ENCODE results near the gene MAP4K1. TPM values are rescaled to one million over a fixed set of nuclear protein-coding genes. Genes with fewer than 3 reads are reported as not detected.

MAP4K1 gene
- total and polyA plus RNA-seq, 4 donors = 1.6 to 12.2 (median 5.6) TPM

DNA sequence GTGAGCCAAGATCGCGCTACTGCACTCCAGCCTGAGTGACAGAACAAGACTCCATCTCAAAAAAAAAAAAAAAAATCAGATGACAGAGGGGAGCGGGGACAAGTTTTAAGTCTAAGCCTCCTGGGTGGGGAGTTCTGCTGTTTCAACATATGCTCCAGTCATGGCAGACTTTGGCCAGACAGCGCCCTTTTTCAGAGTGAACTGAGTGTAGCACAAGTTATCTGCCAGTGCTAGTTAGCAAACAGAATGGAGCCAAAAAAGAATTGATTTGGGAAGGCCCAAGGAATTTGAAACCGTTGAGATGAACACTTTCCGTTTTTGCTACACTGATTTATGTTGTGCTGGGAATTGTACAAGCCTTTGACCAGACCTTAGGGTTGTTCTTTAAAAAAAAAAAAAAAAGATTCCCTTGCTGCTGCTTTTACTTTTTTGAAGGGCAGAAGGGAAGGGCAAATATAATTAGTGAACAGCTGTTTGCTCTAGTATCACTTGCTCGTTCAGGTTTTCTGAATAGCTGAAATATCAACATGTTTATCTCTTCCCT, 35.3 kb upstream of the MAP4K1 start:
- Histone ChIP-seq H3K9me3 (ENCODE audit: control insufficient read depth, insufficient read depth, low read length) (no peaks in the 10 kb centered on the region), H3K27me3 (ENCODE audit: control insufficient read depth, insufficient read depth, low read length) (no peaks in the 10 kb centered on the region), H3K36me3 (ENCODE audit: control insufficient read depth, insufficient read depth, low read length) (peaks cover 7% of the 10 kb centered on the region), H3K27ac (ENCODE audit: low read depth, low read length) (peak overlapping the region; percentile 22), H3K4me1 (ENCODE audit: control insufficient read depth, insufficient read depth, low read length) (peaks cover 61% of the 10 kb centered on the region), H3K4me3 (ENCODE audit: low read depth, low read length) (no peak overlapping the region)
- 37% methylated on average over 3 of the region's 7 CpGs for WGBS (ENCODE audit: insufficient coverage)
- peak in 1 of 6 donors; percentile 75 for DNase-seq (ENCODE audit: low read depth in 4 of 6, low spot score in 6 of 6)

DNA sequence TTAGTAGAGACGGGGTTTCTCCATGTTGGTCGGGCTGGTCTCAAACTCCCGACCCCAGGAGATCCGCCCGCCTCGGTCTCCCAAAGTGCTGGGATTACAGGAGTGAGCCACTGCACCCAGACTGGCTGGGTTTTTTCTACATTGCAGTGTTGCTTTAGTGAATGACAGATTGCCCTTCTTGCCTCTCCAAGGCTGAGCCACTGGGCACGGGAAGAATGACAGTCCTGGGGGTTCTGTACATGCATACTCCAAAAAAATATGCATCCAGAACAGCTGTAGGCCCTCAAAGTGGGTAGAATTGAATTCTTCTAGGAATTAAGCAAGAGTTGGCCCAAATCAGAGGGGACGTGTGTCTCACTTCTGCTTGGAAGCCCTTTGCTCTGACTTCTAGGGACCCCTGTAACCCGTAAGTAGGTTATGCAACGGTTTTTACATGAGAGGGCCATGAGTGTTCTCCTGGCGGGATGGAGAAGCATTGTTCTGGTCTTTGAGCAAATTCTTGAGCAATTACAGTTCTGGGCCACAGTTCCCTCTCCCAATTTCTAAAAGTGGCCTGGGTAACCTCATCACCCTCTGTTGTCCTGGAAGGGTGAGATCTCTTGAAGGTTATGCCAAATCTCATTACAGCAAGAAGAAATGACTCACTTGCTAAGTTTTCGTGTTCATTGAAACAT, 33.3 kb upstream of the MAP4K1 start:
- peaks cover 49% of the 10 kb centered on the region for H3K4me1 ChIP-seq (ENCODE audit: control insufficient read depth, insufficient read depth, low read length)
- H3K27ac ChIP-seq (ENCODE audit: low read depth, low read length) = no peak overlapping the region
- 90% methylated on average over 9 of the region's 12 CpGs for WGBS (ENCODE audit: insufficient coverage)
- peaks cover 5% of the 10 kb centered on the region for H3K36me3 ChIP-seq (ENCODE audit: control insufficient read depth, insufficient read depth, low read length)
- H3K4me3 ChIP-seq (ENCODE audit: low read depth, low read length) = no peak overlapping the region
- no peaks in the 10 kb centered on the region for H3K9me3 ChIP-seq (ENCODE audit: control insufficient read depth, insufficient read depth, low read length)
- no peak for DNase-seq (ENCODE audit: low read depth in 4 of 6, low spot score in 6 of 6)
- H3K27me3 ChIP-seq (ENCODE audit: control insufficient read depth, insufficient read depth, low read length) = no peaks in the 10 kb centered on the region

DNA sequence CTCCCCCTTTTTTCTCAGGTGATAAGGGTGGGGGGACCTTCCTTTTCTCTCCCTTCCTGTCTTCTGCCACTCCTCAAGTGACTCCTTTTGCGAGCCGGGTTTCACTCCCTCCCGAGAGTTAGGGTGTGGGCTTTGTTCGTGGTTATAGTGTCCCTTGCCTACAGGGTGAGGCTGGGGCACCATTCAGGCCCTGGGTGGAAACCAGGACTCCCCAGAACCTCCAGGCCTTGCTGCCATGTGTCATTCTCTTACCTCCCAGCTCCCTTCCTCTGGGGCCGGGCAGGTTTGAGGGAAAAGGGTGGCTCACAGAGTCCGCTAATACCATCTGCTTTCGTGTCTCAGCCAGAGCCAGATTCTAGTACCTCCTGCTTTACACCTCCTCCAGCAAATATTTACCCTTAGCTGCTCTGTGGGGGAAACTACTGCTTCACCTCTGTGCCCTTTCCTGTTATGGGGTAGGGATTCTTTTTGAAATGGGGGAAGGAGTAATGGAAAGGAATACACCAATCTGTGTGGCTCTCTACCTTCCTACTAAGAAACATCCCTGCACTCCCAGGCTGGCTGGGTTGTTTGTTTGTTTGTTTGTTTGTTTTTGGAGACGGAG, 32.5 kb upstream of the MAP4K1 start:
- DNase-seq (ENCODE audit: low read depth in 4 of 6, low spot score in 6 of 6) = no peak
- Histone ChIP-seq H3K27me3 (ENCODE audit: control insufficient read depth, insufficient read depth, low read length) (no peaks in the 10 kb centered on the region), H3K9me3 (ENCODE audit: control insufficient read depth, insufficient read depth, low read length) (no peaks in the 10 kb centered on the region), H3K4me1 (ENCODE audit: control insufficient read depth, insufficient read depth, low read length) (peaks cover 48% of the 10 kb centered on the region), H3K36me3 (ENCODE audit: control insufficient read depth, insufficient read depth, low read length) (peaks cover 4% of the 10 kb centered on the region), H3K4me3 (ENCODE audit: low read depth, low read length) (peak overlapping the region; percentile 87), H3K27ac (ENCODE audit: low read depth, low read length) (peak overlapping the region; percentile 85)
- 69% methylated on average over 2 of the region's 8 CpGs for WGBS (ENCODE audit: insufficient coverage)

DNA sequence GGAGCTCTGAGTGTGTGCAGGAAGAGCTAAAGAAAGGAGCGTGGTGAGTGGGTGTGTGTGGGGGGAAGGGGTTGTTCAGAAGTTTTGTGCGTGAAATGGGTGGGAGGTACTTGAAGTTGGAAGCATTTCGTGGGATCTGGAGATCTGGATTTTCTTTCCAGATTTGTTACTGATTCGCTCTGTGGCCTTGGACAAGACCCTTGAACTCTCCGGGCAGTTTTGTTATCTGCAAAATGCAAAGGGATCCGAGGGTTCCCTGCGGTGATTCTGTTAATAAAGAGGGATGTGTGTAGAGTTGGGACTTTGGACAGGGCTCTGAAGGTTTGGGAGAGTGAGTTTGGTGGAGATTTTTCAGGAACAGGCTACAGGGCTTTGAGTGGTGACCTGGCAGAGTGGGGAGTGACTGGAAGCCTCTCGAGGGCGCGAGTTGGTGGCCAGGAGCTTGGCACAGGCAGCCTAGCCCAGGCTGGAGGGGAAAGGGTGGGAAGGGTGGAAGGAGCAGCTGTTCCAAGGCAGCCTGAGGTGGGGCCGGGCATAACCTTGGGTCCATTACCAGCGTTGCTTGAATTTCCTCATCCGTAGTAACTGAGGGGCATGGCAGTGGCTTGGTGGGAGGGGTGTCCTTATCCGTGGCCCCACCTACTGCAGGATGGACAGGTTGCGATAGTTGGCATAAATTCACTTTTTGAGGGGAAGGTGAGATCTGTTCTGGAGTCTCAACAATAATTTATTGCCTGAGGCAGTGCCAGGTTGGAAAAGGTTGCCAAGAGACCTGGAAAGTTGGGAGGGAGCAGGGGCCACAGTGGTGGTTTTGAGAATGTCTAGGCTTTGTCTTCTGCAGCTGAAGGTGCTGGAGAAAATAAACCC, 31.8 kb upstream of the MAP4K1 start:
- 33% methylated on average over 15 of the region's 15 CpGs for WGBS (ENCODE audit: insufficient coverage)
- Histone ChIP-seq H3K27me3 (ENCODE audit: control insufficient read depth, insufficient read depth, low read length) (no peaks in the 10 kb centered on the region), H3K4me1 (ENCODE audit: control insufficient read depth, insufficient read depth, low read length) (peaks cover 42% of the 10 kb centered on the region), H3K9me3 (ENCODE audit: control insufficient read depth, insufficient read depth, low read length) (no peaks in the 10 kb centered on the region), H3K36me3 (ENCODE audit: control insufficient read depth, insufficient read depth, low read length) (peaks cover 4% of the 10 kb centered on the region), H3K4me3 (ENCODE audit: low read depth, low read length) (peak overlapping the region; percentile 87), H3K27ac (ENCODE audit: low read depth, low read length) (peak overlapping the region; percentile 85)
- no peak for DNase-seq (ENCODE audit: low read depth in 4 of 6, low spot score in 6 of 6)

DNA sequence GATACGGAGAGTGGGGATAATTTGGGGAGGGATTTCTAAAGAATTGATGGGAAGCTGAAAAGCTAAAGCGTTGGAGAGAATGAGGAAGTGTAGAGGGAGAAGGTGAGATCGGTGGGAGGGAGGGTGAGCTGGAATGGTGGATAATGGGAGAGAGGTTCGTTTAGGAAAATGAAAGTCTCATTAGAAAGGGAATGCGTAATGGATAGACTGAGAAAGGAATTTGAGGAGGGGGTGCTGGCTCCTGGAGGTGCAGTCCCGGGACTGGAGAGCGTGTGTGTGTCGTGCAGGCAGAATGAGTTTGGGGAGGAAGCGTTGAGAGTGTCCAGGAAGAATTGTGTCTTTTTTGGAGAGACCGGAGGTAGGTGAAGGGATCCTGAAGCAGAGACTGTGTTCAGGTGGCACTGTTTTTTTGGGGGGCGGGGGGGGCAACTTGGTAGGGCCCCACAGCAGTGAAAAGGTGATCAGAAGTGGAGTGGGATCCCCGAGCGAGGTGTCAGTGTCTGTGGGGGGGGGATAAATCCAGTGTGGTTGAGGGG, 31.1 kb upstream of the MAP4K1 start:
- peak overlapping the region; percentile 85 for H3K27ac ChIP-seq (ENCODE audit: low read depth, low read length)
- 0% methylated on average over 12 of the region's 13 CpGs for WGBS (ENCODE audit: insufficient coverage)
- H3K9me3 ChIP-seq (ENCODE audit: control insufficient read depth, insufficient read depth, low read length) = no peaks in the 10 kb centered on the region
- H3K4me3 ChIP-seq (ENCODE audit: low read depth, low read length) = peak overlapping the region; percentile 87
- no peaks in the 10 kb centered on the region for H3K27me3 ChIP-seq (ENCODE audit: control insufficient read depth, insufficient read depth, low read length)
- H3K36me3 ChIP-seq (ENCODE audit: control insufficient read depth, insufficient read depth, low read length) = peaks cover 4% of the 10 kb centered on the region
- peaks cover 38% of the 10 kb centered on the region for H3K4me1 ChIP-seq (ENCODE audit: control insufficient read depth, insufficient read depth, low read length)
- peak in 1 of 6 donors; percentile 21 for DNase-seq (ENCODE audit: low read depth in 4 of 6, low spot score in 6 of 6)

DNA sequence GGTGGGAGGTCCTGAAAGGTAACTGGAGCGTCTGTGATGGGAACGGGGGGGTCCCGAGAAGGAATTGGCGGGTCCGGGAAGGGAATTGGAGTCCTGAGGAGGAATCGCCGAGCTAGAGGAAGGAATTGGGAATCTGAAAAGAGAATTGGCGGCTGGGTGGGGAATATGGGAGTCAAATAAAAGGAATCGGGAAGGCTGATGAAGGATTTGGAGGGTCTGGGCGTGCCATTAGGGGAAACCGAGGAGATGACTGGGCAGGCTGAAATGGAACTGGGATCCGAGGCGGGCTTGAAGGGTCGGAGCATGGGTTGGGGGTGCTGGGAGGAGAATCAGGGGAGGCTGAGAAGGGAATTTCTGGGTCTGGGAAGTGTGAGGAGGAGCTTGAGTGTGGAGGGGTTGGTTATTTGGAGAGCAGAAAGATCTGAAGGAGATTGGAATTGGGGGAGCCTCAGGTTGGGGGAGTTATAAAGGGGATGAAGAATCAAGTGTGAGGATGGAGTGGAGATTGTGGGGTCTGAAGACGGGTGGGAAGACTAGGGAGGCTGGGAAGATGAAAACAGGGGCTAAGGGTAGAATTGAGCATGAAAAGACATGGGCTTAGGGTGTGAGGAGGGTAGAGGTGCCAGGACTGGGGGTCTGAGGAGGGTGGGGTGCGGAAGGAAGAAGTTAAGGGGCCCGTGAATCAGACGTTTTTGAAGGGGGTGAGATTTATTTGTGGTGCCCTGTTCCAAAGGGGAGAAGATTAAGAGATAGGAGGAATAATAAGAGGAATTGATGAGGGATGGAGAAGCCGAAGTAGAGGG, 30.4 kb upstream of the MAP4K1 start:
- H3K4me1 ChIP-seq (ENCODE audit: control insufficient read depth, insufficient read depth, low read length) = peaks cover 38% of the 10 kb centered on the region
- no peaks in the 10 kb centered on the region for H3K9me3 ChIP-seq (ENCODE audit: control insufficient read depth, insufficient read depth, low read length)
- WGBS (ENCODE audit: insufficient coverage) = 0% methylated on average over 19 of the region's 19 CpGs
- H3K36me3 ChIP-seq (ENCODE audit: control insufficient read depth, insufficient read depth, low read length) = peaks cover 4% of the 10 kb centered on the region
- DNase-seq (ENCODE audit: low read depth in 4 of 6, low spot score in 6 of 6) = peak in 1 of 6 donors; percentile 53
- H3K27me3 ChIP-seq (ENCODE audit: control insufficient read depth, insufficient read depth, low read length) = no peaks in the 10 kb centered on the region
- H3K27ac ChIP-seq (ENCODE audit: low read depth, low read length) = peak overlapping the region; percentile 85
- peak overlapping the region; percentile 87 for H3K4me3 ChIP-seq (ENCODE audit: low read depth, low read length)

DNA sequence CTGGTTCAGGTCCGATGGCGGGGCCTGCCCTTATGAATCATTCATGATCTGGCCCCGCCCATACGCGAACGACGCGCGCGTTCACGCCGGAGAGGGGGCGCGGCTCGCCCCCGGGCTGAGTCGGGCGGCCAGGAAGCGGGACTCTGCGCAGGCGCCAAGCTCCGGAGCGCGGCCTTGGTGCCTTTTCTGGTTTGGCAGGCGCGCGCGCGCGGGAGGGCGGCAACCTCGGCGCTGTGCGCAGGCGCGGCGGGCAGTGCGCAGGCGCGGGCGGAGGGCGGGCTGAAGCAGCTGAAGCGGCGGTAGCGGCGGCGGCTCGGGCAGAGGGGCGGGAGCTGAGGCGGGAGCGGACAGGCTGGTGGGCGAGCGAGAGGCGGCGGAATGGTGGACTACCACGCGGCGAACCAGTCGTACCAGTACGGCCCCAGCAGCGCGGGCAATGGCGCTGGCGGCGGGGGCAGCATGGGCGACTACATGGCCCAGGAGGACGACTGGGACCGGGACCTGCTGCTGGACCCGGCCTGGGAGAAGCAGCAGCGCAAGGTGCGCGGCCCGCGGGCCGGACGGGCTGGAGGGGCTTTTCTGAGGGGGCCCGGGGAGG, 29.7 kb upstream of the MAP4K1 start, which contains the start of gene ACTN4:
Gene ACTN4, plus strand, starts transcription at position 282 of the 598 bp plus-strand sequence. Its CDS starts 97 bp downstream, at position 379.
- peak; percentile 92 to 99 (median 96) for DNase-seq (ENCODE audit: low read depth in 4 of 6, low spot score in 6 of 6)
- H3K36me3 ChIP-seq (ENCODE audit: control insufficient read depth, insufficient read depth, low read length) = peaks cover 1% of the 10 kb centered on the region
- H3K4me3 ChIP-seq (ENCODE audit: low read depth, low read length) = peak within 1 kb of the TSS; percentile 87
- WGBS (ENCODE audit: insufficient coverage) = under 1% methylated on average over 77 of the region's 77 CpGs
- H3K9me3 ChIP-seq (ENCODE audit: control insufficient read depth, insufficient read depth, low read length) = no peaks in the 10 kb centered on the region
- peaks cover 33% of the 10 kb centered on the region for H3K4me1 ChIP-seq (ENCODE audit: control insufficient read depth, insufficient read depth, low read length)
- H3K27me3 ChIP-seq (ENCODE audit: control insufficient read depth, insufficient read depth, low read length) = no peaks in the 10 kb centered on the region
- H3K27ac ChIP-seq (ENCODE audit: low read depth, low read length) = peak within 1 kb of the TSS; percentile 85

DNA sequence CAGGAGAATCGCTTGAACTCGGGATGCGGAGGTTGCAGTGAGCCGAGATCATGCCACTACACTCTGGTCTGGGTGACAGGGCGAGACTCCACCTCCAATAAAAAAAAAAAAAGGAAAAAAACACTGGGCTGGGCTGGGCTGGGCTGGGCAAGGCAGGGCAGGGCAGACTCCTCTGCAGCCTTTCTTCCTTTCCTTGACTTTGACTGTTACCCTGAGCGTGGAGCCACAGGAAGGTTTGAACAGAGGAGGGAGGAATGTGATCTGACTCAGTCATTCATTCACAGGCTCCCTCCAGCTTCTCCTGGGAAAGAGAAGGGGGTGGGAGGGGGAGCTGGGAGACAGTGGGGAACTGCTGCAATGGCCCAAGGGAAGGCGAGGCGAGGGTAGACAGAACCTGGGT, 27.0 kb upstream of the MAP4K1 start:
- no peak for DNase-seq (ENCODE audit: low read depth in 4 of 6, low spot score in 6 of 6)
- no peak overlapping the region for H3K4me3 ChIP-seq (ENCODE audit: low read depth, low read length)
- 97% methylated on average over 5 of the region's 8 CpGs for WGBS (ENCODE audit: insufficient coverage)

More for the DNA sequence above, 27.0 kb upstream of the MAP4K1 start:
- peaks cover 14% of the 10 kb centered on the region for H3K4me1 ChIP-seq (ENCODE audit: control insufficient read depth, insufficient read depth, low read length)
- no peak overlapping the region for H3K27ac ChIP-seq (ENCODE audit: low read depth, low read length)
- no peaks in the 10 kb centered on the region for H3K9me3 ChIP-seq (ENCODE audit: control insufficient read depth, insufficient read depth, low read length)
- no peaks in the 10 kb centered on the region for H3K27me3 ChIP-seq (ENCODE audit: control insufficient read depth, insufficient read depth, low read length)
- H3K36me3 ChIP-seq (ENCODE audit: control insufficient read depth, insufficient read depth, low read length) = peaks cover 3% of the 10 kb centered on the region

All from spinal cord (tissue), 10 donors.